Common myeloid progenitor, CD34-positive (primary cell): ENCODE results near the gene DNAJC6.
A peak's percentile ranks its signal among the peaks of the same experiment; 100 is the strongest.

Experiments used
- CTCF ChIA-PET: fragments of 350-600 bp; sonication (Branson Sonifier 250); formaldehyde crosslinking; loops from one replicate; lab custom pipeline; 2021; ENCODE audit warnings: antibody characterized with exemption; lab: Charles Lee
- POLR2A ChIA-PET: fragments of 350-600 bp; sonication (Branson Sonifier 250); formaldehyde crosslinking; loops from one replicate; lab custom pipeline; 2021; ENCODE audit warnings: antibody characterized with exemption; lab: Charles Lee
- DNase-seq, 3 donors: peaks; one replicate each; pipeline versions ENCODE4 v3.0.0 to v3.0.0-alpha.2; 2013
- H3K27ac ChIP-seq, 2 experiments: 1 replicate in 1 of 2; 2 replicates in 1 of 2; pipeline ENCODE4 v1.7.0; 2013; ENCODE audit warnings: inconsistent platforms in 2 of 2, low read length in 2 of 2, mild to moderate bottlenecking in 2 of 2, low read depth in 1 of 2, moderate library complexity in 1 of 2; ENCODE audit not compliant: severe bottlenecking in 2 of 2, insufficient read depth in 1 of 2, poor library complexity in 1 of 2
- H3K27me3 ChIP-seq, 5 experiments: replicated peaks in 2 of 5; 1 replicate in 3 of 5; 2 replicates in 2 of 5; pipeline versions ENCODE4 v1.6.1 to v1.7.0; 2013; ENCODE audit warnings: low read length in 4 of 5, mild to moderate bottlenecking in 2 of 5, moderate library complexity in 2 of 5, inconsistent platforms in 1 of 5; ENCODE audit not compliant: insufficient read depth in 5 of 5, control insufficient read depth in 4 of 5
- H3K36me3 ChIP-seq, 4 experiments: 1 replicate in 2 of 4; 2 replicates in 2 of 4; pipeline versions ENCODE4 v1.6.1 to v1.7.0; 2013; ENCODE audit warnings: low read length in 3 of 4, control low read depth in 1 of 4, mild to moderate bottlenecking in 1 of 4; ENCODE audit not compliant: control insufficient read depth in 4 of 4, insufficient read depth in 4 of 4
- H3K4me1 ChIP-seq, 4 experiments: 1 replicate in 3 of 4; 2 replicates in 1 of 4; pipeline versions ENCODE4 v1.6.1 to v1.7.1; 2013; ENCODE audit warnings: low read length in 3 of 4, mild to moderate bottlenecking in 3 of 4, control low read depth in 1 of 4, inconsistent platforms in 1 of 4, moderate library complexity in 1 of 4; ENCODE audit not compliant: control insufficient read depth in 4 of 4, insufficient read depth in 4 of 4; ENCODE audit errors: control extremely low read depth in 1 of 4
- H3K4me3 ChIP-seq, 7 experiments: 1 replicate in 4 of 7; 2 replicates in 3 of 7; pipeline versions ENCODE4 v1.5.1 to v1.7.0; 2013; ENCODE audit warnings: mild to moderate bottlenecking in 7 of 7, low read length in 6 of 7, moderate library complexity in 6 of 7, inconsistent platforms in 2 of 7, low read depth in 2 of 7, control low read depth in 1 of 7; ENCODE audit not compliant: insufficient read depth in 4 of 7, control insufficient read depth in 1 of 7; ENCODE audit errors: extremely low read depth in 1 of 7
- H3K9me3 ChIP-seq, 5 experiments: 1 replicate in 4 of 5; 2 replicates in 1 of 5; pipeline versions ENCODE4 v1.6.1 to v1.7.1; 2013; ENCODE audit warnings: low read length in 4 of 5, mild to moderate bottlenecking in 2 of 5, inconsistent platforms in 1 of 5, low read depth in 1 of 5, moderate library complexity in 1 of 5; ENCODE audit not compliant: control insufficient read depth in 4 of 5, insufficient read depth in 2 of 5; ENCODE audit errors: control extremely low read depth in 1 of 5
- WGBS: methylation state at CpG from one replicate; pipeline ENCODE4 v1.1.5; 2013; ENCODE audit not compliant: insufficient coverage; 5-methylcytosine and 5-hydroxymethylcytosine counted together

The DNAJC6 gene

GRCh38 chr1:65316233-65316632, 6.9 kb downstream of the DNAJC6 start:
- Histone ChIP-seq H3K4me3 (no peak overlapping the region), H3K9me3 (peaks cover 0 to 8% (median 8%) of the 10 kb centered on the region in 5 experiments), H3K36me3 (peaks cover 0 to 11% (median under 1%) of the 10 kb centered on the region in 4 experiments), H3K4me1 (no peaks in the 10 kb centered on the region), H3K27ac (no peak overlapping the region), H3K27me3 (no peaks in the 10 kb centered on the region)
- 100% methylated on average over 1 of the region's 2 CpGs for WGBS
- no peak for DNase-seq
- CTCF ChIA-PET = no interaction called here
- POLR2A ChIA-PET = no interaction called here

- Histone ChIP-seq H3K27me3 (no peaks in the 10 kb centered on the region), H3K4me3 (no peak overlapping the region), H3K4me1 (no peaks in the 10 kb centered on the region), H3K9me3 (peaks cover 0 to 17% (median 8%) of the 10 kb centered on the region in 5 experiments), H3K36me3 (peaks cover 0 to 11% (median under 1%) of the 10 kb centered on the region in 4 experiments), H3K27ac (no peak overlapping the region)
- WGBS = 90% methylated on average over 5 of the region's 5 CpGs
- peak; percentile 39 to 83 (median 64) for DNase-seq
- ChIA-PET POLR2A (no interaction called here), CTCF (interaction anchor here (1.2 kb wide), 1 partner anchor 8 kb away, joined by 3 read pairs; no protein-coding TSS in a partner anchor)
Measured at GRCh38 chr1:65317866-65318653, 8.7 kb downstream of the DNAJC6 start.

GRCh38 chr1:65319141-65319540, 9.8 kb downstream of the DNAJC6 start:
- no peak for DNase-seq
- WGBS = 94% methylated on average over 3 of the region's 3 CpGs
- Histone ChIP-seq H3K27ac (no peak overlapping the region), H3K4me1 (no peaks in the 10 kb centered on the region), H3K36me3 (peaks cover 0 to 11% (median under 1%) of the 10 kb centered on the region in 4 experiments), H3K27me3 (no peaks in the 10 kb centered on the region), H3K9me3 (peaks cover 0 to 23% (median 8%) of the 10 kb centered on the region in 5 experiments), H3K4me3 (no peak overlapping the region)
- CTCF ChIA-PET = interaction anchor here (1.2 kb wide), 1 partner anchor 9 kb away, joined by 3 read pairs; no protein-coding TSS in a partner anchor
- POLR2A ChIA-PET = no interaction called here

GRCh38 chr1:65319754-65320153, 10.4 kb downstream of the DNAJC6 start:
- POLR2A ChIA-PET = no interaction called here
- 83% methylated on average over 1 of the region's 1 CpG for WGBS

GRCh38 chr1:65321879-65322278, 12.5 kb downstream of the DNAJC6 start:
- WGBS = no CpG with 5 or more reads among the region's 2 CpGs
- CTCF ChIA-PET = interaction anchor here (2.1 kb wide), 1 partner anchor 12 kb away, joined by 6 read pairs; the partner anchor contains the start of gene DNAJC6
- POLR2A ChIA-PET = interaction anchor here (0.6 kb wide), 1 partner anchor 25 kb away, joined by 4 read pairs; no protein-coding TSS in a partner anchor

More at GRCh38 chr1:65319754-65320153, 10.4 kb downstream of the DNAJC6 start:
- Histone ChIP-seq H3K27me3 (no peaks in the 10 kb centered on the region), H3K36me3 (peaks cover 0 to 11% (median under 1%) of the 10 kb centered on the region in 4 experiments), H3K27ac (no peak overlapping the region), H3K4me3 (no peak overlapping the region), H3K4me1 (no peaks in the 10 kb centered on the region), H3K9me3 (peaks cover 0 to 23% (median 8%) of the 10 kb centered on the region in 5 experiments)
- DNase-seq = no peak
- CTCF ChIA-PET = no interaction called here

GRCh38 chr1:65323246-65323645, 13.9 kb downstream of the DNAJC6 start:
- peaks cover 0 to 11% (median under 1%) of the 10 kb centered on the region in 4 experiments for H3K36me3 ChIP-seq
- peaks cover 0 to 23% (median 8%) of the 10 kb centered on the region in 5 experiments for H3K9me3 ChIP-seq
- no peak overlapping the region for H3K4me3 ChIP-seq
- H3K4me1 ChIP-seq = no peaks in the 10 kb centered on the region
- CTCF ChIA-PET = no interaction called here
- 28% methylated on average over 2 of the region's 5 CpGs for WGBS
- DNase-seq = peak in 2 of 3 donors; percentile 21 to 54
- POLR2A ChIA-PET = no interaction called here
- H3K27me3 ChIP-seq = no peaks in the 10 kb centered on the region
- H3K27ac ChIP-seq = no peak overlapping the region

More at GRCh38 chr1:65321879-65322278, 12.5 kb downstream of the DNAJC6 start:
- Histone ChIP-seq H3K4me3 (no peak overlapping the region), H3K36me3 (peaks cover 0 to 11% (median under 1%) of the 10 kb centered on the region in 4 experiments), H3K9me3 (peaks cover 0 to 23% (median 8%) of the 10 kb centered on the region in 5 experiments), H3K4me1 (no peaks in the 10 kb centered on the region), H3K27ac (no peak overlapping the region), H3K27me3 (no peaks in the 10 kb centered on the region)
- no peak for DNase-seq

- no peaks in the 10 kb centered on the region for H3K36me3 ChIP-seq
- DNase-seq = no peak
- no CpG with 5 or more reads among the region's 1 CpG for WGBS
- no peaks in the 10 kb centered on the region for H3K4me1 ChIP-seq
- H3K9me3 ChIP-seq = no peaks in the 10 kb centered on the region
- no peak overlapping the region for H3K27ac ChIP-seq
- CTCF ChIA-PET = no interaction called here
- no peaks in the 10 kb centered on the region for H3K27me3 ChIP-seq
- POLR2A ChIA-PET = no interaction called here
- H3K4me3 ChIP-seq = no peak overlapping the region
Measured at GRCh38 chr1:65330021-65330420, 20.7 kb downstream of the DNAJC6 start.
